Measurements from ENCODE around the gene TAGLN3. TPM values are rescaled to one million over a fixed set of nuclear protein-coding genes. Genes with fewer than 3 reads are reported as not detected.

The TAGLN3 gene
- total RNA-seq = not detected in 2 replicates

DNA sequence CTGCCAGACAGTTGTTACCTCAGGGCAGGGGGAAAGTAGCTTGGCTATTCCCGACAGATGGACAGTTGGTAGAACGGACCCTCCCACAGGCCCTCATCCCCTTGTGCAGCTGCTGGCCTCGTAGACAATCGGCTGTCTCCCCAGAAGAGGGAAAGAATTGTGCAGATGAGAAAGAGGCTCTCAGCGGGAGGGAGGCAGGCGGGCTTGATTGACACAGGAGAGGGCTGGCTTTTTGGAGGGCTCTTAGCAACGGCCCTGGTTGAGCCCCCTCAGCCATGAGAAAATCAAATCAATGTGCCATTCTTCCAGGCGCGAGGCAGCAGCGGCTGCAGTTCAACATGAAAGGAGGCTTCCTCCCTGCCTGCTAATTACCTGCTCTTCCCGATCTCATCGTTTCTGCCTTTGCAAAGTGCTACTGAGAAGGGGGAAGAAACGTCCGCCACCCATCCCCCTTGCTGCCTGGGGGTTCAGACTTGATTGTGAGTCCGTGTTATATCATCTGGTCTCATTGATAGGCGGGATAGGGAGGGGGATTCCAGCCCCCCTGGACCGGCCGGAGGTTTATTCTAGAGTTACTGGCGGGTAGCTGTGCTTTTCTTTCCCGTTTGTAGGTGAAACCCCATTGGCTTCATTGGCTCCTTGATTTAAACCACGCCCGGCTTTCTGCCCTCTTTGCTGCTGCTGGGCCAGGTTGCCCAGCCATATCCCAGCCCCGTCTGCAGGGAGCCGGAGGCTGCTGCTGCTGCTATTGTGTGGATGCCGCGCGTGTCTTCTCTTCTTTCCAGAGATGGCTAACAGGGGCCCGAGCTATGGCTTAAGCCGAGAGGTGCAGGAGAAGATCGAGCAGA is at the start of gene TAGLN3:
Gene TAGLN3, plus strand, starts transcription at position 287 of the 848 bp plus-strand sequence. Its CDS starts 501 bp downstream, at position 788.

GRCh38 chr3:111978583-111979433 is 19.9 kb upstream of the TAGLN3 start, which contains the start of gene ABHD10:
ABHD10 (plus strand) TSS chr3:111979026; CDS start chr3:111979062, 36 bp downstream.

GRCh38 chr3:112034436-112034835 is 35.7 kb downstream of the TAGLN3 start, which contains the start of gene TMPRSS7:
TMPRSS7 (plus strand) TSS chr3:112034736; CDS start chr3:112034846, 110 bp downstream.

Other genes with a start within 250 kb of the TAGLN3 start
- 67.3 and 68.1 TPM in 2 replicates for gene PHLDB2, start 139.7 kb upstream of the TAGLN3 start, total RNA-seq
- gene ABHD10, start 19.9 kb upstream of the TAGLN3 start, total RNA-seq = 29.4 and 31.8 TPM in 2 replicates
- gene TMPRSS7, start 35.8 kb downstream of the TAGLN3 start, total RNA-seq = not detected in 2 replicates
- gene C3orf52, start 87.5 kb downstream of the TAGLN3 start, total RNA-seq = 2.1 and 4.0 TPM in 2 replicates
- gene GCSAM, start 134.3 kb downstream of the TAGLN3 start, total RNA-seq = not detected in 2 replicates